ENCODE data around the gene SNX10.

SNX10 gene

DNA sequence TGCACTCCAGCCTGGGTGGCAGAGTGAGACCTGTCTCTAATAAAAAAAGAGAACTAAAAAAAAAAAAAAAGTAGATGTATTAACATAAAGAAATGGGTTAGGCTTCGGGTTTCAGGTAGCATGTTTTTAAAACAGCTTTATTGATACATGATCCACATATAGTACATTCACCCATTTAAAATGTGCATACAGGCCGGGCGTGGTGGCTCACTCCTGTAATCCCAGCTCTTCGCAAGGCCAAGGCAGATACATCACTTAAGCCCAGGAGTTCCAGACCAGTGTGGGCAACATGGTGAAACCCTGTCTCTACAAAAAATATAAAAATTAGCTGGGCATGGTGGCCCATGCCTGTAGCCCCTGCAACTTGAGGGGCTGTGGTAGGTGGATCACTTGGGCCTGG, 39.5 kb downstream of the SNX10 start:
- CTCF ChIA-PET, result interaction anchor here (0.6 to 1.4 kb wide), 7 partner anchors 13 to 238 kb away, joined by 3 to 4 read pairs (median 3); no protein-coding TSS in a partner anchor
- 100% methylated on average over 4 of the region's 4 CpGs for WGBS (ENCODE audit: insufficient coverage)
- peaks cover 0 to 15% (median 0%) of the 10 kb centered on the region in 4 experiments for H3K36me3 ChIP-seq (ENCODE audit: control insufficient read depth in 4 of 4, insufficient read depth in 4 of 4, low read length in 3 of 4)
- H3K27ac ChIP-seq (ENCODE audit: insufficient read depth in 1 of 2, low read depth in 1 of 2, low read length in 2 of 2, poor library complexity in 1 of 2, severe bottlenecking in 2 of 2), result no peak overlapping the region
- no peaks in the 10 kb centered on the region for H3K27me3 ChIP-seq (replicated peaks in 2 of 5; ENCODE audit: control insufficient read depth in 4 of 5, insufficient read depth in 5 of 5, low read length in 4 of 5)
- peaks cover 16 to 56% (median 37%) of the 10 kb centered on the region in 4 experiments for H3K4me1 ChIP-seq (ENCODE audit: control extremely low read depth in 1 of 4, control insufficient read depth in 4 of 4, insufficient read depth in 4 of 4, low read length in 3 of 4)
- DNase-seq, result no peak
- POLR2A ChIA-PET, result no interaction called here
- no peaks in the 10 kb centered on the region for H3K9me3 ChIP-seq (ENCODE audit: control extremely low read depth in 1 of 5, control insufficient read depth in 4 of 5, insufficient read depth in 2 of 5, low read depth in 1 of 5, low read length in 4 of 5)
- H3K4me3 ChIP-seq (ENCODE audit: control insufficient read depth in 1 of 7, extremely low read depth in 1 of 7, insufficient read depth in 4 of 7, low read depth in 2 of 7, low read length in 6 of 7), result no peak overlapping the region

GRCh38 chr7:26331789-26332188, 40.1 kb downstream of the SNX10 start:
- POLR2A ChIA-PET, result no interaction called here
- H3K4me3 ChIP-seq (ENCODE audit: control insufficient read depth in 1 of 7, extremely low read depth in 1 of 7, insufficient read depth in 4 of 7, low read depth in 2 of 7, low read length in 6 of 7), result no peak overlapping the region
- peaks cover 16 to 59% (median 40%) of the 10 kb centered on the region in 4 experiments for H3K4me1 ChIP-seq (ENCODE audit: control extremely low read depth in 1 of 4, control insufficient read depth in 4 of 4, insufficient read depth in 4 of 4, low read length in 3 of 4)
- no peaks in the 10 kb centered on the region for H3K27me3 ChIP-seq (replicated peaks in 2 of 5; ENCODE audit: control insufficient read depth in 4 of 5, insufficient read depth in 5 of 5, low read length in 4 of 5)
- WGBS (ENCODE audit: insufficient coverage), result no CpG with 5 or more reads among the region's 4 CpGs
- no peaks in the 10 kb centered on the region for H3K9me3 ChIP-seq (ENCODE audit: control extremely low read depth in 1 of 5, control insufficient read depth in 4 of 5, insufficient read depth in 2 of 5, low read depth in 1 of 5, low read length in 4 of 5)
- H3K27ac ChIP-seq (ENCODE audit: insufficient read depth in 1 of 2, low read depth in 1 of 2, low read length in 2 of 2, poor library complexity in 1 of 2, severe bottlenecking in 2 of 2), result no peak overlapping the region
- DNase-seq, result no peak
- CTCF ChIA-PET, result interaction anchor here (0.6 to 1.4 kb wide), 7 partner anchors 12 to 239 kb away, joined by 3 to 4 read pairs (median 3); no protein-coding TSS in a partner anchor
- H3K36me3 ChIP-seq (ENCODE audit: control insufficient read depth in 4 of 4, insufficient read depth in 4 of 4, low read length in 3 of 4), result peaks cover 0 to 12% (median 0%) of the 10 kb centered on the region in 4 experiments

DNA sequence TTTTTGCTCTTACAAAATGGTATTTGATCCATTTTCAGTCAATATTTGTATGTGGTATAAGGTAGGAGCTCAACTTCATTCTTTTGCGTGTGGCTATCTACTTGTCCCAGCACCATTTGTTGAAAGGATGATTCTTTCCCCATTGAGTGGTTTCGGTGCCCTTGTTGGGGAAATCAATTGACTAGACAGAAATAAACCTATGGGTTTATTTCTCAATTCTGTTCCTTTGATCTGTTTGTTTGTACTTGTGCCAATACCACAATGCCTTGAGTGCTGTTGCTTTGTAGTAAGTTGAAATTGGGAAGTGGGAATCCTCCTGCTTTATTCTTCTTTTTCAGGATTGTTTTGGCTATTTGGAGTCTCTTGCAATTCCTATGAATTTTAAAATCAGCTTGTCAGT, 41.0 kb downstream of the SNX10 start:
- peaks cover 16 to 59% (median 40%) of the 10 kb centered on the region in 4 experiments for H3K4me1 ChIP-seq (ENCODE audit: control extremely low read depth in 1 of 4, control insufficient read depth in 4 of 4, insufficient read depth in 4 of 4, low read length in 3 of 4)
- ChIA-PET CTCF (no interaction called here), POLR2A (no interaction called here)
- peaks cover 0 to 6% (median 0%) of the 10 kb centered on the region in 4 experiments for H3K36me3 ChIP-seq (ENCODE audit: control insufficient read depth in 4 of 4, insufficient read depth in 4 of 4, low read length in 3 of 4)
- H3K4me3 ChIP-seq (ENCODE audit: control insufficient read depth in 1 of 7, extremely low read depth in 1 of 7, insufficient read depth in 4 of 7, low read depth in 2 of 7, low read length in 6 of 7), result no peak overlapping the region
- no peak overlapping the region for H3K27ac ChIP-seq (ENCODE audit: insufficient read depth in 1 of 2, low read depth in 1 of 2, low read length in 2 of 2, poor library complexity in 1 of 2, severe bottlenecking in 2 of 2)
- no peak for DNase-seq
- no peaks in the 10 kb centered on the region for H3K9me3 ChIP-seq (ENCODE audit: control extremely low read depth in 1 of 5, control insufficient read depth in 4 of 5, insufficient read depth in 2 of 5, low read depth in 1 of 5, low read length in 4 of 5)
- H3K27me3 ChIP-seq (replicated peaks in 2 of 5; ENCODE audit: control insufficient read depth in 4 of 5, insufficient read depth in 5 of 5, low read length in 4 of 5), result no peaks in the 10 kb centered on the region
- WGBS (ENCODE audit: insufficient coverage), result 93% methylated on average over 2 of the region's 2 CpGs

DNA sequence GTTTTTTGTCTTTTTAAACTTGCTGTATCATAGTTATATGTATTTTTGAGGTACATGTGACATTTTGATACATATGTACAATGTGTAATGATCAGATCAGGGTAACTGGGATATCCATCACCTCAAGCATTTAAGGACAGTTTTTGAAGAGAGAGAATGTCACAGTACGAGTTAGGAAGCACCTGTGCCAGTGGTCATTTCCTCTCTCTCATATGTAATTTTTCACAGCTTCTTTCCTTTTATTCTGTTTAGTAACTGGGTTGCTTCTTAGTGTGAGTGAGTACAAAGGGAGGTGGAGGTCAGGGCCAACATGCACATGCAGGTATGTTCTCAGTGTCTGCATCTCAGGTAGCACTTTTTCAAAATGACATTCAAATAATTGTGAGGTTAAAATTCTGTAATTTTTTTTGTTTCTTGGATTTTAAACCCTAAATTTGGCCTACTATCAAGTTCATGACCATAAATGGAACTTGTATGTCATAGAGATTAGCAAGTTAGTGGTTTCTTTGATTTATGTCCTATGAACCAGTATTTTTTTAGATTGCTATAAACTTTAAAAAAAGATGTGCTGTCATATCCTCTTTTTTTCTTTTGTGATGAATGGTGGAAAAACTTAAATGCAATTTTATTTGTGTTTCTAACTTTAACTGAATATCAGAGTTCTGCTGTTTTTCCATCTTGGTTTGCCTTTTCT, 42.7 kb downstream of the SNX10 start:
- Histone ChIP-seq H3K4me3 (ENCODE audit: control insufficient read depth in 1 of 7, extremely low read depth in 1 of 7, insufficient read depth in 4 of 7, low read depth in 2 of 7, low read length in 6 of 7) (peak overlapping the region in 3 of 7 experiments; percentile 7 to 24 (median 19)), H3K27me3 (replicated peaks in 2 of 5; ENCODE audit: control insufficient read depth in 4 of 5, insufficient read depth in 5 of 5, low read length in 4 of 5) (no peaks in the 10 kb centered on the region), H3K36me3 (ENCODE audit: control insufficient read depth in 4 of 4, insufficient read depth in 4 of 4, low read length in 3 of 4) (peaks cover 0 to 2% (median 0%) of the 10 kb centered on the region in 4 experiments), H3K27ac (ENCODE audit: insufficient read depth in 1 of 2, low read depth in 1 of 2, low read length in 2 of 2, poor library complexity in 1 of 2, severe bottlenecking in 2 of 2) (peak overlapping the region; percentile 55 to 66), H3K4me1 (ENCODE audit: control extremely low read depth in 1 of 4, control insufficient read depth in 4 of 4, insufficient read depth in 4 of 4, low read length in 3 of 4) (peaks cover 16 to 48% (median 33%) of the 10 kb centered on the region in 4 experiments), H3K9me3 (ENCODE audit: control extremely low read depth in 1 of 5, control insufficient read depth in 4 of 5, insufficient read depth in 2 of 5, low read depth in 1 of 5, low read length in 4 of 5) (no peaks in the 10 kb centered on the region)
- no CpG with 5 or more reads among the region's 1 CpG for WGBS (ENCODE audit: insufficient coverage)
- DNase-seq, result peak; percentile 56 to 94 (median 89)
- ChIA-PET POLR2A (interaction anchor here (0.6 to 1.5 kb wide), 3 partner anchors 29 to 180 kb away, joined by 3 to 4 read pairs (median 3); partner anchors contain the start of gene HNRNPA2B1), CTCF (interaction anchor here (1.1 kb wide), 1 partner anchor 28 kb away, joined by 4 read pairs; no protein-coding TSS in a partner anchor)

- peaks cover 16 to 32% (median 22%) of the 10 kb centered on the region in 4 experiments for H3K4me1 ChIP-seq (ENCODE audit: control extremely low read depth in 1 of 4, control insufficient read depth in 4 of 4, insufficient read depth in 4 of 4, low read length in 3 of 4)
- no peaks in the 10 kb centered on the region for H3K27me3 ChIP-seq (replicated peaks in 2 of 5; ENCODE audit: control insufficient read depth in 4 of 5, insufficient read depth in 5 of 5, low read length in 4 of 5)
- no peaks in the 10 kb centered on the region for H3K9me3 ChIP-seq (ENCODE audit: control extremely low read depth in 1 of 5, control insufficient read depth in 4 of 5, insufficient read depth in 2 of 5, low read depth in 1 of 5, low read length in 4 of 5)
- no CpG with 5 or more reads among the region's 2 CpGs for WGBS (ENCODE audit: insufficient coverage)
- DNase-seq, result no peak
- CTCF ChIA-PET, result interaction anchor here (0.6 kb wide), 1 partner anchor 11 kb away, joined by 3 read pairs; no protein-coding TSS in a partner anchor
- H3K36me3 ChIP-seq (ENCODE audit: control insufficient read depth in 4 of 4, insufficient read depth in 4 of 4, low read length in 3 of 4), result peaks cover 0 to 4% (median 0%) of the 10 kb centered on the region in 4 experiments
- no peak overlapping the region for H3K4me3 ChIP-seq (ENCODE audit: control insufficient read depth in 1 of 7, extremely low read depth in 1 of 7, insufficient read depth in 4 of 7, low read depth in 2 of 7, low read length in 6 of 7)
- H3K27ac ChIP-seq (ENCODE audit: insufficient read depth in 1 of 2, low read depth in 1 of 2, low read length in 2 of 2, poor library complexity in 1 of 2, severe bottlenecking in 2 of 2), result no peak overlapping the region
- POLR2A ChIA-PET, result no interaction called here
Observed at GRCh38 chr7:26337232-26337865, 45.7 kb downstream of the SNX10 start.

DNA sequence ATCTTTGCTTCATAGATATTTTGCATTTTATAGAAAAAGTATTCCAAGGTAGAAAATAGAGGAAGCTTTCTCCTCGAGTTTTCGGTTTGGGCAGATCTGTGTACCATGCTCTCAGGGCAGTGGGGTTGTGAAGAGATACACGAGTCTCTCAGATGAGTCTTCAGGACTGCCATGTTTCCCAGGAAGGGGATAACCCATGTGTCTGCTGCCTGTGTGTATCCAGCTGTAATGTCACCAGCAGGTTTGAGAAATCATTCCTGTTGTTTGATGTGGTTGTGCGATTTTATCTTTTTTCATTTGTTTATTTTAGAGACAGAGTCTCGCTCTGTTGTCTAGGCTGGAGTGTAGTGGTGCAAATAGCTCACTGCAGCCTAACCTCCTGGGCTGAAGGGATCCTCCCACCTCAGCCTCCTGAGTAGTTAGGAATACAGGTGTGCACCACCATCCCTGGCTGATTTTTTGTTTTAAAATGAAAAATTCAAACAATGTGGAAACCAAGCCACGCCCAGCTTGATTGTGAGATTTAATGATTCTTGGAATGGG, 48.9 kb downstream of the SNX10 start:
- Histone ChIP-seq H3K27ac (ENCODE audit: insufficient read depth in 1 of 2, low read depth in 1 of 2, low read length in 2 of 2, poor library complexity in 1 of 2, severe bottlenecking in 2 of 2) (no peak overlapping the region), H3K27me3 (replicated peaks in 2 of 5; ENCODE audit: control insufficient read depth in 4 of 5, insufficient read depth in 5 of 5, low read length in 4 of 5) (no peaks in the 10 kb centered on the region), H3K9me3 (ENCODE audit: control extremely low read depth in 1 of 5, control insufficient read depth in 4 of 5, insufficient read depth in 2 of 5, low read depth in 1 of 5, low read length in 4 of 5) (no peaks in the 10 kb centered on the region), H3K4me1 (ENCODE audit: control extremely low read depth in 1 of 4, control insufficient read depth in 4 of 4, insufficient read depth in 4 of 4, low read length in 3 of 4) (peaks cover under 1 to 6% (median 4%) of the 10 kb centered on the region in 4 experiments), H3K4me3 (ENCODE audit: control insufficient read depth in 1 of 7, extremely low read depth in 1 of 7, insufficient read depth in 4 of 7, low read depth in 2 of 7, low read length in 6 of 7) (no peak overlapping the region), H3K36me3 (ENCODE audit: control insufficient read depth in 4 of 4, insufficient read depth in 4 of 4, low read length in 3 of 4) (peaks cover 0 to 13% (median 2%) of the 10 kb centered on the region in 4 experiments)
- WGBS (ENCODE audit: insufficient coverage), result 80% methylated on average over 3 of the region's 6 CpGs
- CTCF ChIA-PET, result interaction anchor here (1.2 kb wide), 1 partner anchor 29 kb away, joined by 3 read pairs; no protein-coding TSS in a partner anchor
- no peak for DNase-seq
- POLR2A ChIA-PET, result no interaction called here
